Measurements from ENCODE around the gene EVI5.

EVI5 gene

GRCh38 chr1:92583821-92584760 lies 200.8 kb downstream of the EVI5 start:
- Histone ChIP-seq H3K36me3 (ENCODE audit: control insufficient read depth, insufficient read depth, low read length) (no peaks in the 10 kb centered on the region), H3K4me1 (ENCODE audit: control insufficient read depth, insufficient read depth, low read length) (peaks cover 5% of the 10 kb centered on the region), H3K9me3 (ENCODE audit: control insufficient read depth, low read length) (no peaks in the 10 kb centered on the region), H3K4me3 (ENCODE audit: low read length) (no peak overlapping the region), H3K9ac (ENCODE audit: low read length) (no peak overlapping the region), H3K27me3 (ENCODE audit: control insufficient read depth, insufficient read depth, low read length) (no peaks in the 10 kb centered on the region)

- Histone ChIP-seq H3K4me1 (ENCODE audit: control insufficient read depth, insufficient read depth, low read length) (no peaks in the 10 kb centered on the region), H3K27me3 (ENCODE audit: control insufficient read depth, insufficient read depth, low read length) (no peaks in the 10 kb centered on the region), H3K9me3 (ENCODE audit: control insufficient read depth, low read length) (no peaks in the 10 kb centered on the region), H3K36me3 (ENCODE audit: control insufficient read depth, insufficient read depth, low read length) (no peaks in the 10 kb centered on the region), H3K9ac (ENCODE audit: low read length) (no peak overlapping the region), H3K4me3 (ENCODE audit: low read length) (no peak overlapping the region)
Measured at GRCh38 chr1:92577261-92577895, 207.5 kb downstream of the EVI5 start.

GRCh38 chr1:92575123-92575522 lies 209.8 kb downstream of the EVI5 start:
- H3K27me3 ChIP-seq (ENCODE audit: control insufficient read depth, insufficient read depth, low read length): no peaks in the 10 kb centered on the region
- H3K4me1 ChIP-seq (ENCODE audit: control insufficient read depth, insufficient read depth, low read length): no peaks in the 10 kb centered on the region
- H3K9ac ChIP-seq (ENCODE audit: low read length): no peak overlapping the region
- no peaks in the 10 kb centered on the region for H3K9me3 ChIP-seq (ENCODE audit: control insufficient read depth, low read length)
- H3K36me3 ChIP-seq (ENCODE audit: control insufficient read depth, insufficient read depth, low read length): no peaks in the 10 kb centered on the region
- H3K4me3 ChIP-seq (ENCODE audit: low read length): no peak overlapping the region

GRCh38 chr1:92572520-92572919 lies 212.4 kb downstream of the EVI5 start:
- H3K9me3 ChIP-seq (ENCODE audit: control insufficient read depth, low read length): no peaks in the 10 kb centered on the region
- H3K4me1 ChIP-seq (ENCODE audit: control insufficient read depth, insufficient read depth, low read length): no peaks in the 10 kb centered on the region
- no peak overlapping the region for H3K9ac ChIP-seq (ENCODE audit: low read length)
- H3K4me3 ChIP-seq (ENCODE audit: low read length): no peak overlapping the region
- no peaks in the 10 kb centered on the region for H3K27me3 ChIP-seq (ENCODE audit: control insufficient read depth, insufficient read depth, low read length)
- no peaks in the 10 kb centered on the region for H3K36me3 ChIP-seq (ENCODE audit: control insufficient read depth, insufficient read depth, low read length)

GRCh38 chr1:92571578-92571977 lies 213.3 kb downstream of the EVI5 start:
- Histone ChIP-seq H3K9me3 (ENCODE audit: control insufficient read depth, low read length) (no peaks in the 10 kb centered on the region), H3K27me3 (ENCODE audit: control insufficient read depth, insufficient read depth, low read length) (no peaks in the 10 kb centered on the region), H3K4me3 (ENCODE audit: low read length) (no peak overlapping the region), H3K9ac (ENCODE audit: low read length) (no peak overlapping the region), H3K4me1 (ENCODE audit: control insufficient read depth, insufficient read depth, low read length) (no peaks in the 10 kb centered on the region), H3K36me3 (ENCODE audit: control insufficient read depth, insufficient read depth, low read length) (no peaks in the 10 kb centered on the region)

GRCh38 chr1:92567211-92567868 lies 217.6 kb downstream of the EVI5 start:
- H3K9ac ChIP-seq (ENCODE audit: low read length): no peak overlapping the region
- no peaks in the 10 kb centered on the region for H3K27me3 ChIP-seq (ENCODE audit: control insufficient read depth, insufficient read depth, low read length)
- no peaks in the 10 kb centered on the region for H3K9me3 ChIP-seq (ENCODE audit: control insufficient read depth, low read length)
- H3K4me1 ChIP-seq (ENCODE audit: control insufficient read depth, insufficient read depth, low read length): no peaks in the 10 kb centered on the region
- no peaks in the 10 kb centered on the region for H3K36me3 ChIP-seq (ENCODE audit: control insufficient read depth, insufficient read depth, low read length)
- no peak overlapping the region for H3K4me3 ChIP-seq (ENCODE audit: low read length)

- H3K9ac ChIP-seq (ENCODE audit: low read length): no peak overlapping the region
- no peaks in the 10 kb centered on the region for H3K9me3 ChIP-seq (ENCODE audit: control insufficient read depth, low read length)
- no peaks in the 10 kb centered on the region for H3K27me3 ChIP-seq (ENCODE audit: control insufficient read depth, insufficient read depth, low read length)
- H3K4me3 ChIP-seq (ENCODE audit: low read length): no peak overlapping the region
- H3K36me3 ChIP-seq (ENCODE audit: control insufficient read depth, insufficient read depth, low read length): no peaks in the 10 kb centered on the region
- no peaks in the 10 kb centered on the region for H3K4me1 ChIP-seq (ENCODE audit: control insufficient read depth, insufficient read depth, low read length)
Measured at GRCh38 chr1:92563457-92564216, 221.3 kb downstream of the EVI5 start.

GRCh38 chr1:92556350-92556749 lies 228.6 kb downstream of the EVI5 start:
- Histone ChIP-seq H3K4me3 (ENCODE audit: low read length) (no peak overlapping the region), H3K4me1 (ENCODE audit: control insufficient read depth, insufficient read depth, low read length) (no peaks in the 10 kb centered on the region), H3K27me3 (ENCODE audit: control insufficient read depth, insufficient read depth, low read length) (no peaks in the 10 kb centered on the region), H3K36me3 (ENCODE audit: control insufficient read depth, insufficient read depth, low read length) (no peaks in the 10 kb centered on the region), H3K9ac (ENCODE audit: low read length) (no peak overlapping the region), H3K9me3 (ENCODE audit: control insufficient read depth, low read length) (no peaks in the 10 kb centered on the region)

- Histone ChIP-seq H3K9me3 (ENCODE audit: control insufficient read depth, low read length) (no peaks in the 10 kb centered on the region), H3K9ac (ENCODE audit: low read length) (no peak overlapping the region), H3K27me3 (ENCODE audit: control insufficient read depth, insufficient read depth, low read length) (no peaks in the 10 kb centered on the region), H3K4me3 (ENCODE audit: low read length) (no peak overlapping the region), H3K4me1 (ENCODE audit: control insufficient read depth, insufficient read depth, low read length) (no peaks in the 10 kb centered on the region), H3K36me3 (ENCODE audit: control insufficient read depth, insufficient read depth, low read length) (no peaks in the 10 kb centered on the region)
Measured at GRCh38 chr1:92554216-92554615, 230.7 kb downstream of the EVI5 start.

- no peaks in the 10 kb centered on the region for H3K4me1 ChIP-seq (ENCODE audit: control insufficient read depth, insufficient read depth, low read length)
- H3K9me3 ChIP-seq (ENCODE audit: control insufficient read depth, low read length): no peaks in the 10 kb centered on the region
- no peaks in the 10 kb centered on the region for H3K27me3 ChIP-seq (ENCODE audit: control insufficient read depth, insufficient read depth, low read length)
- no peaks in the 10 kb centered on the region for H3K36me3 ChIP-seq (ENCODE audit: control insufficient read depth, insufficient read depth, low read length)
- no peak overlapping the region for H3K4me3 ChIP-seq (ENCODE audit: low read length)
- H3K9ac ChIP-seq (ENCODE audit: low read length): no peak overlapping the region
Measured at GRCh38 chr1:92551916-92552315, 233.0 kb downstream of the EVI5 start.

- Histone ChIP-seq H3K4me3 (ENCODE audit: low read length) (no peak overlapping the region), H3K9ac (ENCODE audit: low read length) (no peak overlapping the region), H3K9me3 (ENCODE audit: control insufficient read depth, low read length) (no peaks in the 10 kb centered on the region), H3K36me3 (ENCODE audit: control insufficient read depth, insufficient read depth, low read length) (no peaks in the 10 kb centered on the region), H3K27me3 (ENCODE audit: control insufficient read depth, insufficient read depth, low read length) (no peaks in the 10 kb centered on the region), H3K4me1 (ENCODE audit: control insufficient read depth, insufficient read depth, low read length) (peaks cover 4% of the 10 kb centered on the region)
Measured at GRCh38 chr1:92544756-92545165, 240.1 kb downstream of the EVI5 start.

Data from mucosa of stomach (tissue), 1 donor.